GM12872 (cell line): ENCODE data around the gene SGPL1.

ENCODE experiments used
- TF ChIP-seq, protein P1 (sequence below): IDR thresholded peaks from 3 replicates; pipeline ENCODE4 v1.5.1; 2011; ENCODE audit warnings: low read depth, mild to moderate bottlenecking, low read length, moderate library complexity; ENCODE audit not compliant: insufficient read depth

SGPL1 gene

DNA sequence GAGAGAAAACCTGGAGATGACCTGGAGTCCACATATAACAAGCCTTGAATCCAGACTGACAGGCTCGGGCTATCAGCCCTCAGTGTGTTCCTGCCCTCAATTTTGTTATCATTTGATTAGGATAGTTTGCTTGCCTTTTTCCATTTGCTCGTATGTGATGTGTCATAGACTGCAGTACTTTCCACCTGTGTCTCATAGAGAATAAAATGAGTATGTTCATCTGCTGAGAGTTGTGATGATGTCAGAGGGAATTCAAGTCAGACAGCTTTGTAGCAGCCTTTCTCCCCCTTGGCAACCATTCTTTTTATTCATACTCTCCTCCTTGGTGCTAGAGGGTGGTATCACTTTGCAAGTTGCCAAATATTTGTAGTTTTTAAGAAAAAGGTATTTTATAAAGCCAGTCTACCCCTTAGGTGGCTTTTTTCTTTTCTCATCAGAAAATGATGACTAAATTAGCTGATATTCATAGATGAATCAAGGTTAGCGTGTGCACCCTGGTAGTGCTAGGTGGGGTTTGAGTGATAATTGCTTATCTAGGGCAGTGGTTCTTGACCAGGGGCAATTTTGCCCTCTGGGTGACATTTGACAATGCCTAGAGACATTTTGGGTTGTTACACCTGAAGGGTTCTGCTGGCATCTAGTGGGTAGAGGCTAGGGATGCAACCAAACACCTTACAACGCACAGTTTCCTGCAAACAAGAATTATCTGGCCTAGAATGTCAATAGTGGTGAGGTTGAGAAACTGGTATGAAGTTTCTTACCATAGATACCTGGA is 5.4 kb downstream of the SGPL1 start:
- TF ChIP-seq, protein P1, sequence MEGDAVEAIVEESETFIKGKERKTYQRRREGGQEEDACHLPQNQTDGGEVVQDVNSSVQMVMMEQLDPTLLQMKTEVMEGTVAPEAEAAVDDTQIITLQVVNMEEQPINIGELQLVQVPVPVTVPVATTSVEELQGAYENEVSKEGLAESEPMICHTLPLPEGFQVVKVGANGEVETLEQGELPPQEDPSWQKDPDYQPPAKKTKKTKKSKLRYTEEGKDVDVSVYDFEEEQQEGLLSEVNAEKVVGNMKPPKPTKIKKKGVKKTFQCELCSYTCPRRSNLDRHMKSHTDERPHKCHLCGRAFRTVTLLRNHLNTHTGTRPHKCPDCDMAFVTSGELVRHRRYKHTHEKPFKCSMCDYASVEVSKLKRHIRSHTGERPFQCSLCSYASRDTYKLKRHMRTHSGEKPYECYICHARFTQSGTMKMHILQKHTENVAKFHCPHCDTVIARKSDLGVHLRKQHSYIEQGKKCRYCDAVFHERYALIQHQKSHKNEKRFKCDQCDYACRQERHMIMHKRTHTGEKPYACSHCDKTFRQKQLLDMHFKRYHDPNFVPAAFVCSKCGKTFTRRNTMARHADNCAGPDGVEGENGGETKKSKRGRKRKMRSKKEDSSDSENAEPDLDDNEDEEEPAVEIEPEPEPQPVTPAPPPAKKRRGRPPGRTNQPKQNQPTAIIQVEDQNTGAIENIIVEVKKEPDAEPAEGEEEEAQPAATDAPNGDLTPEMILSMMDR = no peak; the same call in 2 of the 3 replicates

DNA sequence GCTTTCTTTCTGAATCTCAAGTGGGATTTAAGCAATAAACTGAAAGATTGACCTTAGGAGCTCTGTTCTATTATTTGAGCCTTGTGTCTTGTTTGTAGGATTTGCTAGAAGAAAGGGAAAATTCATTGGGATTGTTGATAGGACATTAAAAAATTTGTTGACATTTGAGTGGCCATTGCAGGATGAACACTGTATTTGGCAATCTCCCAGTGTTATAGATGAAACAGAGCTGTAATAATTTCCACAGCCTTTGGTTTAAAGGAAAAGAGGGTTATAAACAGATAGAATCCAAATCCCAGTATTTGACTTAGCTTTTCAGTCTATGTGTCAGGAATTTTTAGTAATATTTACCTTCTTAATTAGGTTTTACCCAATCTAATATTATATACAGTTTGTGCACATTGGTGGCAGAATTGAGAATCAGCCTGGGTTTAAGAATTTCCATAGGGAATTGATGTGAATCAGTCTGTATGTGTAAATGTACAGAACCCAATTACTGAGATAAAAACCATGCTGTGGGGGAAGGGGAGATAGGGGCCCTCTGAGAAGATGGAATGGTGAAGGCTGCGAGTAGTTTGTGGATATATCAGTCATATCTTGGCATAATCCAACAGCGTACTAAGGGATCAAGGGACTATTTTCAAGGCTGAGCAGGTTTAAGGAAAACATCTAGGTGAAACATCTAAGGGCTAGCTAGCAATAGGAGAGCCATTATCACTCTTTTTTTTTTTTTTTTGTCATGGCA is 6.5 kb downstream of the SGPL1 start:
- TF ChIP-seq, protein P1 = no peak

DNA sequence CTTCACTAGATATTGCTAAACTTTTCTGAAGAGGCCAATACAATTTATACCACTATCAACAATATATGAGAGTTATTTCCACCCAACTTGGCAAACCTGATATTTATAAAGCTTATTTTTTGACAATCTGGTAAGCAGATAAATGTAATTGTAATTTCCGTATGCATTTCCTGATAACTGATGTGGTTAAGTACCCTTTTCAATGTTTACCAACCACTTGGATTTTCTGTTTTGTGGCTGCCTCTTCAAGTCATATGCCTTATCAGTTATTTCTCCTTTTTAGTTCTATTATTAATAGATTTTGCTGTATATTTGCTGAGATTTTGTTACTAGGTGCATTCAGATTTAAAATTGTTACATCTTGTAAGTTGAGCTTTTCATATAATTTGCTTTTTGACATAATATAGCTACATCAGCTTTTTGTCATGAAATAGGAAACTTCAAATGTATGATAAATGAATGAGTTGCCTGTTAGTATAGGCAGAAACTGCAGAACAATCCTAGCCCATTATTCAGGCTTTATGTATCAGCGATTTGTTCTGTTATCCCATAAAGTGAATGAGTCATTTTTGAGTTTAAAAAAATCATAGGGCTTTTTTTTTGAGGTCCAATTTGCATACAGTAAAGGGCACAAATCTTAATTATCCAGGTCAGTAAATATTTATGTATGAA is 11.5 kb downstream of the SGPL1 start:
- TF ChIP-seq, protein P1 = no peak

DNA sequence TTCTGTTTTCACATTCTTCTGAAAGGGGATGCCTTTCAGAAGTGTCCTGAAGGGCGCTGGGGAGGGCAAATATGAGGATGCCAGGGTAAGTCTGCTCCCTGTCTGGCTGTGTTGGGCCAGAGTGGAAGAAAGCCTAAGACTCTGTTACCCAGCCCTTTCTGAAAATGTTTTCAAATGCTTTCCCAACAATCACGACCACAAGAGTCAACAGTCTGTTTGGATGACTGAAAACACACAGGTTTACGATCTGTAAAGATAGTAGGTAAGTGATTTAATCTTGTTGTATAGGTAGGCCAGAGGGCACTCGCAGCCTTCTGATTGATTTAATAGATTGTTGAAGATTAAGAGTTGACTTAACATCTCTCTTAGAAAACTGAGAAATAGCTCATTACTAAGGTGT is 13.2 kb downstream of the SGPL1 start:
- TF ChIP-seq, protein P1 = no peak

DNA sequence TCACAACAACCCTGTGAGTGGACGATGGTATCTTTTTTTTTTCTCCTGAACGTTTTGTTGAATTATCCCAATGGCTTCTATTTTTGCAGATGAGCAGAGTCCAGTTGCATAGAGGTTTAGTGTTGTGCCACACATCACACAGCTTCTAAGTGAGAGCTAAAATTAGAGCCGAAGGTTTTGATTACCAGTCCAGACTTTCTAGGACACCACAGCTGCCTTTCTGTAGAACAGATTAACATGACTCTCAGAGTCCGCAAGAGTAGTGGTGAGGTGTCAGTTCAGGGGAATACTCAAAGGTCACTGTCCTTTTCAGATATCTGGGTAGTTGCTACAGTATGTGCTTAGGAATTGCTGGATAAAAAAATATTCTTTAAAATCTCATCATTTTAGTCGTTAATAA is 13.8 kb downstream of the SGPL1 start:
- TF ChIP-seq, protein P1 = no peak

DNA sequence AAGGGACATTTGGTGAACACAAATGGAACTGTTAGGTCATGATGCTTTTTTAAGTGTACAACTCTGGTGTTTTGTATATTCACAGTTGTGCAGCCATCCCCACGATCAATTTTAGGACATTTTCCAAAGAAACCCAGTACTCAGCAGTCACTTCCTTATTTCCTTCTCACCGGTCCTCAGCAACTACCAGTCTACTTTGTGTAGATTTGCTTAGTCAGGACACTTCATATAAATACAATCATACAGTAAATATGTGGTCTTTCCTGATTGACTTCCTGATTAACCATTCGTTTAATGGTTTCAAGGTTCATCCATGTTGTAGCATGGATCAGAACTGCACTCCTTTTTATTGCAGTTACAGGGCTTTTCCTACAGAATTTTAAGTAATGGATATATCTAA is 14.4 kb downstream of the SGPL1 start:
- TF ChIP-seq, protein P1 = no peak

DNA sequence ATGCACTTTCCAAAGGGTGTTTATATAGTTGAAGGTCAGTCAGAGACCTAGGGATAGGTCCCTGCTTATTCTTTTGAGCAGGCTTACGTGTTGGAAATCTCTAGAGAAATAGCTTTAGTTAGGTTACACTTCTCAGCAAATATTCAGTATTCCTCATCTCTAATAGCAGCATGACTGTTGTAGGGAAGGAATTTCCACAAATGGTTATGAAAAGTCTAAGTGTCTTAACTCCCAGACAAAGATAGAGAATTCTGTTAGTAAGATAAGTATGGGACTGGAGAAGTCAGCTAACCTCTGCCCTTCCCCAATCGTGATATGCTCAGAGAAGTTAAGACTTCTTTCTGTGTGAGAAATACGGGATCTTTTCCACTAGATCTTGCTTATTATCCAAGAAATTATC is 16.5 kb downstream of the SGPL1 start:
- TF ChIP-seq, protein P1 = no peak
